Upper lobe of left lung (tissue), 6 donors: Measurements from ENCODE around the gene MRO. TPM values are rescaled to one million over a fixed set of nuclear protein-coding genes. Genes with fewer than 3 reads are reported as not detected.

Source experiments
- ATAC-seq, 2 donors: fragments of 200-7000 bp; cut with Tn5 transposase; one replicate each; pipeline ENCODE4 v1.9.1; 2022; ENCODE audit warnings: mild to moderate bottlenecking in 2 of 2, moderate library complexity in 2 of 2; ENCODE audit not compliant: low FRiP score in 2 of 2
- DNase-seq, 2 donors: peaks; one replicate each; pipeline ENCODE4 v3.0.0-alpha.2; 2019 to 2020
- H3K27ac ChIP-seq, 4 donors: fragments of 200-600 bp; sonication (generic); one replicate each; pipeline ENCODE4 v1.5.1; 2016 to 2019
- H3K27me3 ChIP-seq, 4 donors: fragments of 200-600 bp; sonication (generic); one replicate each; pipeline ENCODE4 v1.5.1; 2017 to 2019
- H3K36me3 ChIP-seq, 4 donors: fragments of 200-600 bp; sonication (generic); one replicate each; pipeline ENCODE4 v1.5.1; 2016 to 2019
- H3K4me1 ChIP-seq, 4 donors: fragments of 200-600 bp; sonication (generic); one replicate each; pipeline ENCODE4 v1.5.1; 2018 to 2019
- H3K4me3 ChIP-seq, 4 donors: fragments of 200-600 bp; sonication (generic); one replicate each; pipeline ENCODE4 v1.5.1; 2017 to 2019; ENCODE audit warnings: mild to moderate bottlenecking in 2 of 4, moderate library complexity in 1 of 4
- H3K9me3 ChIP-seq, 4 donors: fragments of 200-600 bp; sonication (generic); one replicate each; pipeline ENCODE4 v1.5.1; 2018 to 2019
- EP300 ChIP-seq, 4 donors: sonication (generic); formaldehyde crosslinking; IDR thresholded peaks; one replicate each; pipeline ENCODE4 v1.5.1; 2017; ENCODE audit warnings: antibody characterized with exemption in 4 of 4, control low read depth in 2 of 4
- POLR2A ChIP-seq, 4 donors: fragments of 450-650 bp; IDR thresholded peaks; one replicate each; pipeline ENCODE4 v1.5.1; 2016 to 2017; ENCODE audit warnings: antibody characterized with exemption in 4 of 4, mild to moderate bottlenecking in 2 of 4
- POLR2AphosphoS5 ChIP-seq, 2 donors: sonication (generic); formaldehyde crosslinking; IDR thresholded peaks; one replicate each; pipeline ENCODE4 v1.5.1; 2017; ENCODE audit warnings: antibody characterized with exemption in 2 of 2
- WGBS, 2 donors: methylation state at CpG; one replicate each; pipeline ENCODE4 v1.1.5; 2017 to 2018; 5-methylcytosine and 5-hydroxymethylcytosine counted together
- total RNA-seq, 6 donors: library from RNA; depleted of rRNA in 4 of 6; stranded (reverse); fragments of >200 nt in 4 of 6; gene quantifications; one replicate each; pipeline versions ENCODE4 v1.1.0 to v1.2.1, GENCODE V29; 2016 to 2021
- TF ChIP-seq, protein P1 (sequence below), 6 experiments: fragments of 450-650 bp in 4 of 6; fragments of 200-600 bp in 2 of 6; sonication (generic) in 2 of 6; IDR thresholded peaks; one replicate each; pipeline ENCODE4 v1.5.1; 2016 to 2019; ENCODE audit warnings: antibody characterized with exemption in 6 of 6
- donor health status: DM: no; HTN: no; CAD: no; lungs with moderate emphysema.
- donor health status: DM: no; HTN: yes; CAD: no; lungs with severe emphysema.

MRO gene
- total RNA-seq, 6 donors from 2014 or later, result 0.46 to 0.77 (median 0.71) TPM; not detected in 3

DNA sequence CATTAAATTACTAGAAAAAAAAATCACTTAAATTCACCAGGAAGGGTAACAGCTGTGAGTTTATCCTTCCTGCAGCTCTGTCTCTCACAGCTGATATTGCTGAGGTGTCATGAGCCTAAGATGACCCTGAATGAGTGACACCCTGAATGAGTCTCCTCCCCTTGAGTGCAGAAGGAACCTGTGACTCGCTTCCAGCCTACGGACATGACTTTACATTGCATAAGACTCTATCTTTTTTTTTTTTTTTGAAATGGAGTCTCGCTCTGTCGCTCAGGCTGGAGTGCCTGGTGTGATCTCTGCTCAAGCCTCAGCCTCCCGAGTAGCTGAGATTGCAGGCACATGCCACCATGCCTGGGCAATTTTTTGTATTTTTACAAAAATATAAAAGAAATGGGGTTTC lies 14.1 kb downstream of the MRO start:
- TF ChIP-seq, protein P1, sequence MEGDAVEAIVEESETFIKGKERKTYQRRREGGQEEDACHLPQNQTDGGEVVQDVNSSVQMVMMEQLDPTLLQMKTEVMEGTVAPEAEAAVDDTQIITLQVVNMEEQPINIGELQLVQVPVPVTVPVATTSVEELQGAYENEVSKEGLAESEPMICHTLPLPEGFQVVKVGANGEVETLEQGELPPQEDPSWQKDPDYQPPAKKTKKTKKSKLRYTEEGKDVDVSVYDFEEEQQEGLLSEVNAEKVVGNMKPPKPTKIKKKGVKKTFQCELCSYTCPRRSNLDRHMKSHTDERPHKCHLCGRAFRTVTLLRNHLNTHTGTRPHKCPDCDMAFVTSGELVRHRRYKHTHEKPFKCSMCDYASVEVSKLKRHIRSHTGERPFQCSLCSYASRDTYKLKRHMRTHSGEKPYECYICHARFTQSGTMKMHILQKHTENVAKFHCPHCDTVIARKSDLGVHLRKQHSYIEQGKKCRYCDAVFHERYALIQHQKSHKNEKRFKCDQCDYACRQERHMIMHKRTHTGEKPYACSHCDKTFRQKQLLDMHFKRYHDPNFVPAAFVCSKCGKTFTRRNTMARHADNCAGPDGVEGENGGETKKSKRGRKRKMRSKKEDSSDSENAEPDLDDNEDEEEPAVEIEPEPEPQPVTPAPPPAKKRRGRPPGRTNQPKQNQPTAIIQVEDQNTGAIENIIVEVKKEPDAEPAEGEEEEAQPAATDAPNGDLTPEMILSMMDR (IDR thresholded peaks at IDR 0.05), result no peak
- TF ChIP-seq POLR2A (IDR thresholded peaks at IDR 0.05) (no peak), POLR2AphosphoS5 (IDR thresholded peaks at IDR 0.05) (no peak), EP300 (IDR thresholded peaks at IDR 0.05) (no peak)
- Histone ChIP-seq H3K36me3 (no peaks in the 10 kb centered on the region), H3K27me3 (no peaks in the 10 kb centered on the region), H3K27ac (peak overlapping the region in 1 of 4 donors; percentile 62), H3K9me3 (no peaks in the 10 kb centered on the region), H3K4me3 (no peak overlapping the region), H3K4me1 (peaks cover 0 to 7% (median 0%) of the 10 kb centered on the region in 4 donors)
- ATAC-seq (peak in 1 of 2 donors; percentile 35), DNase-seq (no peak)
- 79 to 86% methylated on average over 5 of the region's 5 CpGs for WGBS, 2 donors

DNA sequence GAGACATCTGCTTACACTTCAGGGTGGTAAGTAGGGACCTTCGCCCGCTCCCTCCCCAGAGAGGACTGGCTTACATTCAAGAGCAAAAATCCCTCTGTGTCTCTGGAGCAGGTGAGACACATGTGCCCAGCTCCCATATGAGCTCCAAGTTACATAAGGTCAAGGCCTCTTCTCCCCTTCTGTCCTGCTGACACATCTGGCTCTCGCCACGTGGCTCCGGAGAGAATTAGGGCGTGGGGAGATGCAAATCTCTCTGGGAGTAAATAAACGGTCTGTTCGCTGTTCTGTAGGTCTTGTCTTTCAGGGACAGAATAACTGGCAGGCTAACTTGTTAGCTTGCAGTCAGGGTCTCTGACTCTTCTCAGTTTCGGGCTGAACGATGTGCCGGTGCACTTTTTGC lies 16.2 kb downstream of the MRO start:
- no peak for ATAC-seq
- no peaks in the 10 kb centered on the region for H3K27me3 ChIP-seq

DNA sequence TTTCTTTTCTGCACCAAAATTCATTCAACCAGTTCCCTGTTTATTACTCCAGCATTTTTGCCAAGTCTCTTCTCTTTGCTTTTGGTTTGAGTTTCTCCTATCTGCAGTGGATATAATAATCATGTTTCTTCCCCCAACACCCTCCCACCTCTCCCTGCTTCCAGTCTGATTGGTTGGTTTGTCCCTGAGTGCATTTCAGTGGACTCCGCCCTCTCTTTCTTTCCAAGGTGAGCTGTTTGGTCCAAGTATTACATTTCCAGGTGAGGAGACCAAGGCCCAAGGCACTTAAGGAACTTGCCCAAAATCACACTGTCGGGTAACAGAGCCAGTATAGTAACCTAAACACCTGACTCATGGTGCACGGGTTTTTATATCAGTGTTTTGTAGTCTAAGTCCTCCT lies 17.7 kb downstream of the MRO start:
- WGBS, 2 donors, result 61 to 69% methylated on average over 3 of the region's 3 CpGs
- ATAC-seq, result no peak

More for the DNA sequence above, 16.2 kb downstream of the MRO start:
- no peaks in the 10 kb centered on the region for H3K36me3 ChIP-seq
- peaks cover 0 to 7% (median 0%) of the 10 kb centered on the region in 4 donors for H3K4me1 ChIP-seq
- TF ChIP-seq POLR2A (IDR thresholded peaks at IDR 0.05), result no peak
- TF ChIP-seq, protein P1 (IDR thresholded peaks at IDR 0.05), result no peak
- no peak for TF ChIP-seq EP300 (IDR thresholded peaks at IDR 0.05)
- no peak for TF ChIP-seq POLR2AphosphoS5 (IDR thresholded peaks at IDR 0.05)
- H3K27ac ChIP-seq, result no peak overlapping the region
- H3K9me3 ChIP-seq, result no peaks in the 10 kb centered on the region
- 75 to 80% methylated on average over 11 of the region's 11 CpGs for WGBS, 2 donors
- DNase-seq, result no peak
- H3K4me3 ChIP-seq, result no peak overlapping the region

DNA sequence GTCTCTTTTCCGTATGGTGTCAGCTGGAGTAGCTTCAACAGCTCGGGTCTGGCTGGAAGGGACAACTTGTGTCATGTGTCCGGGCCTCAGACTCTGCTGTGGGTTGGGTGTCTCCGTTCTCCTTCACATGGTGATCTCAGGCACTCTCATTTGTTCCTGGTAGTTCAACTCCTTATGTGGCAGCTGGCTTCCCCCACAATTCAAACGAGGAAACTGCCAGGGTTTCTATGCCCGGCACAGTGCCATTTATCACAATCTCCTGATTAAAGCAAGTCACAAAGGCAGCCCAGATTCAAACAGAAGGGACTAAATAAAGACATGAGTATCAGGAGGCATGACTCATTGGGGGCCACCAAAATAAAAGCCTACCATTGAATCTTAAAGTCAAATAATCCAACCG lies 22.7 kb downstream of the MRO start:
- Histone ChIP-seq H3K4me3 (no peak overlapping the region), H3K27me3 (no peaks in the 10 kb centered on the region), H3K4me1 (no peaks in the 10 kb centered on the region), H3K27ac (no peak overlapping the region), H3K9me3 (no peaks in the 10 kb centered on the region), H3K36me3 (no peaks in the 10 kb centered on the region)
- TF ChIP-seq POLR2A (IDR thresholded peaks at IDR 0.05) (no peak), EP300 (IDR thresholded peaks at IDR 0.05) (no peak), POLR2AphosphoS5 (IDR thresholded peaks at IDR 0.05) (no peak)
- TF ChIP-seq, protein P1 (IDR thresholded peaks at IDR 0.05), result no peak
- no peak for ATAC-seq
- no peak for DNase-seq
- 55% methylated on average over 7 of the region's 7 CpGs for WGBS, 2 donors

More for the DNA sequence above, 17.7 kb downstream of the MRO start:
- no peak overlapping the region for H3K27ac ChIP-seq
- TF ChIP-seq POLR2AphosphoS5 (IDR thresholded peaks at IDR 0.05), result no peak
- TF ChIP-seq, protein P1 (IDR thresholded peaks at IDR 0.05), result no peak
- no peak for TF ChIP-seq EP300 (IDR thresholded peaks at IDR 0.05)
- TF ChIP-seq POLR2A (IDR thresholded peaks at IDR 0.05), result no peak
- no peak for DNase-seq
- H3K9me3 ChIP-seq, result no peaks in the 10 kb centered on the region
- H3K27me3 ChIP-seq, result no peaks in the 10 kb centered on the region
- no peaks in the 10 kb centered on the region for H3K36me3 ChIP-seq
- H3K4me3 ChIP-seq, result no peak overlapping the region
- H3K4me1 ChIP-seq, result peaks cover 0 to 7% (median 0%) of the 10 kb centered on the region in 4 donors

DNA sequence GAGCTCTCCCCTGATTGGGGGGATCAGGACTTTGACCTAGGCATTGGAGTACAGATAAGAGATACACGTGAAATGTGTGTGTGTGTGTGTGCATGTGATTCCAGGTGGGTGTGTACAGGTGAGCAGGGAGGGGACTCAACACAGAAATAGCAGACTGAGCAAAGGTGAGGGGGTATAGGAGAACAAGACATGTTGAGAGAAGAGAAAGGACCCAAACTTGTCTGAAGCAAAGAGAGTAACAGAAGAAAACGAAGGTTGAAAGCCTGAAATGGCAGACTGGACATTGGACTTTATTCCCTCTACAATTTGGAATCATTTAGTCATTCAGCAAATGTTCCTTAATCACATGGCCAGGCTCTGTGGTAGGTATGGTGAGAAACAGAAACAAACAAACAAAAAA lies 23.3 kb downstream of the MRO start:
- TF ChIP-seq POLR2A (IDR thresholded peaks at IDR 0.05), result no peak
- TF ChIP-seq, protein P1 (IDR thresholded peaks at IDR 0.05), result no peak
- no peaks in the 10 kb centered on the region for H3K36me3 ChIP-seq
- H3K27ac ChIP-seq, result no peak overlapping the region
- DNase-seq (no peak), ATAC-seq (no peak)
- H3K27me3 ChIP-seq, result no peaks in the 10 kb centered on the region
- H3K9me3 ChIP-seq, result no peaks in the 10 kb centered on the region
- H3K4me3 ChIP-seq, result no peak overlapping the region
- H3K4me1 ChIP-seq, result no peaks in the 10 kb centered on the region
- WGBS, 2 donors, result 59 to 76% methylated on average over 2 of the region's 2 CpGs
